OCI-LY3 (cell line): ENCODE data around the gene ARHGEF10L.

ENCODE experiments used
- H2AFZ ChIP-seq: fragments of 200-600, 300-600 bp; shearing (Covaris generic); 2 replicates; pipeline ENCODE4 v1.6.0; 2014; ENCODE audit warnings: antibody characterized with exemption, low read depth, low read length
- H3K27ac ChIP-seq: fragments of 200-600, 300-600 bp; sonication (generic); 2 replicates; pipeline ENCODE4 v1.5.1; 2014; ENCODE audit warnings: mild to moderate bottlenecking, low read length, moderate library complexity, mixed read lengths
- H3K27me3 ChIP-seq: fragments of 200-600, 300-600 bp; sonication (generic); 2 replicates; pipeline ENCODE4 v1.6.1; 2014; ENCODE audit warnings: low read depth, low read length, mixed read lengths
- H3K36me3 ChIP-seq: fragments of 200-600, 300-600 bp; sonication (generic); replicated peaks from 2 replicates; pipeline ENCODE3; 2014; ENCODE audit warnings: low read depth, low read length, mixed read lengths
- H3K4me1 ChIP-seq: fragments of 300-600, 200-600 bp; sonication (generic); 2 replicates; pipeline ENCODE4 v1.6.1; 2014; ENCODE audit warnings: low read length, mixed read lengths
- H3K4me2 ChIP-seq: fragments of 200-600, 300-600 bp; sonication (generic); 2 replicates; pipeline ENCODE4 v1.6.1; 2014; ENCODE audit warnings: low read length, mixed read lengths
- H3K4me3 ChIP-seq: fragments of 300-600, 200-600 bp; sonication (generic); 2 replicates; pipeline ENCODE4 v1.5.1; 2014; ENCODE audit warnings: antibody characterized with exemption, mild to moderate bottlenecking, low read length, moderate library complexity
- H3K79me2 ChIP-seq: fragments of 300-600, 200-600 bp; shearing (Covaris generic); 2 replicates; pipeline ENCODE4 v1.6.1; 2014; ENCODE audit warnings: mild to moderate bottlenecking, low read length, mixed read lengths
- H3K9ac ChIP-seq: fragments of 300-600, 200-600 bp; shearing (Covaris generic); 2 replicates; pipeline ENCODE4 v1.6.0; 2014; ENCODE audit warnings: mild to moderate bottlenecking, low read length, moderate library complexity
- H3K9me3 ChIP-seq: fragments of 200-600, 300-600 bp; shearing (Covaris generic); 2 replicates; pipeline ENCODE4 v1.6.1; 2014; ENCODE audit warnings: low read length, mixed read lengths; ENCODE audit not compliant: insufficient read depth
- H4K20me1 ChIP-seq: fragments of 200-600, 300-600 bp; sonication (generic); 2 replicates; pipeline ENCODE4 v1.6.1; 2016; ENCODE audit warnings: low read length, mixed read lengths; ENCODE audit not compliant: insufficient read depth
- CTCF ChIP-seq: fragments of 200-600, 300-600 bp; sonication (generic); IDR thresholded peaks from 2 replicates; pipeline ENCODE4 v1.5.1; 2014; ENCODE audit warnings: antibody characterized with exemption, low read length, low read depth
- EZH2phosphoT487 ChIP-seq: fragments of 200-600 bp; shearing (Covaris generic); IDR thresholded peaks from 2 replicates; pipeline ENCODE4 v1.6.1; 2018; ENCODE audit warnings: antibody characterized with exemption, mixed run types, low read depth

The ARHGEF10L gene

GRCh38 chr1:17668195-17668594 is 128.7 kb downstream of the ARHGEF10L start:
- H2AFZ ChIP-seq, result no peak overlapping the region
- TF ChIP-seq EZH2phosphoT487, result no peak
- TF ChIP-seq CTCF, result no peak
- no peak overlapping the region for H3K9ac ChIP-seq
- no peaks in the 10 kb centered on the region for H4K20me1 ChIP-seq
- H3K4me2 ChIP-seq, result no peak overlapping the region
- no peak overlapping the region for H3K27ac ChIP-seq
- H3K79me2 ChIP-seq, result no peaks in the 10 kb centered on the region
- no peaks in the 10 kb centered on the region for H3K9me3 ChIP-seq
- H3K4me1 ChIP-seq, result no peaks in the 10 kb centered on the region
- H3K4me3 ChIP-seq, result no peak overlapping the region
- H3K36me3 ChIP-seq, result no peaks in the 10 kb centered on the region
- no peaks in the 10 kb centered on the region for H3K27me3 ChIP-seq

- H3K27me3 ChIP-seq, result no peaks in the 10 kb centered on the region
- no peaks in the 10 kb centered on the region for H4K20me1 ChIP-seq
- H3K36me3 ChIP-seq, result no peaks in the 10 kb centered on the region
- no peak overlapping the region for H2AFZ ChIP-seq
- H3K9ac ChIP-seq, result no peak overlapping the region
- H3K9me3 ChIP-seq, result no peaks in the 10 kb centered on the region
- H3K79me2 ChIP-seq, result no peaks in the 10 kb centered on the region
- no peaks in the 10 kb centered on the region for H3K4me1 ChIP-seq
- H3K4me3 ChIP-seq, result no peak overlapping the region
- H3K4me2 ChIP-seq, result no peak overlapping the region
- H3K27ac ChIP-seq, result no peak overlapping the region
- TF ChIP-seq CTCF (no peak), EZH2phosphoT487 (no peak)
Observed at GRCh38 chr1:17668624-17669175, 129.2 kb downstream of the ARHGEF10L start.

GRCh38 chr1:17669305-17669704 is 129.8 kb downstream of the ARHGEF10L start:
- Histone ChIP-seq H3K9me3 (no peaks in the 10 kb centered on the region), H3K36me3 (no peaks in the 10 kb centered on the region), H3K4me3 (no peak overlapping the region), H2AFZ (no peak overlapping the region), H4K20me1 (0 out of 2 replicates have a peak, but pooled peaks cover 3% of the 10 kb centered on the region), H3K27me3 (no peaks in the 10 kb centered on the region), H3K4me2 (no peak overlapping the region), H3K4me1 (no peaks in the 10 kb centered on the region), H3K79me2 (no peaks in the 10 kb centered on the region), H3K27ac (no peak overlapping the region), H3K9ac (no peak overlapping the region)
- TF ChIP-seq EZH2phosphoT487, result no peak
- no peak for TF ChIP-seq CTCF

- H4K20me1 ChIP-seq, result 0 out of 2 replicates have a peak, but pooled peaks cover 3% of the 10 kb centered on the region
- H3K4me3 ChIP-seq, result no peak overlapping the region
- no peaks in the 10 kb centered on the region for H3K9me3 ChIP-seq
- H3K9ac ChIP-seq, result no peak overlapping the region
- H3K4me1 ChIP-seq, result no peaks in the 10 kb centered on the region
- H3K27ac ChIP-seq, result no peak overlapping the region
- H3K27me3 ChIP-seq, result no peaks in the 10 kb centered on the region
- H2AFZ ChIP-seq, result no peak overlapping the region
- no peaks in the 10 kb centered on the region for H3K79me2 ChIP-seq
- no peaks in the 10 kb centered on the region for H3K36me3 ChIP-seq
- H3K4me2 ChIP-seq, result no peak overlapping the region
- TF ChIP-seq EZH2phosphoT487 (no peak), CTCF (no peak)
Observed at GRCh38 chr1:17669866-17670451, 130.5 kb downstream of the ARHGEF10L start.
